Retinal pigment epithelial cell (primary cell): ENCODE measurements around the gene ZNF330.
A peak's percentile ranks its signal among the peaks of the same experiment; 100 is the strongest.
"Not testable (repeated sequence)": the region's sequence is repeated elsewhere in the genome, so short reads cannot be mapped to it uniquely, and the experiment has no call there.

Source experiments
- DNase-seq: peaks from one replicate; pipeline ENCODE4 v3.0.0-alpha.2; 2010; ENCODE audit warnings: low read depth
- H3K4me3 ChIP-seq: 2 replicates; pipeline ENCODE4 v1.5.1; 2011; ENCODE audit warnings: mild to moderate bottlenecking, low read length, control low read depth, moderate library complexity
- TF ChIP-seq, protein P1 (sequence below): conservative IDR thresholded peaks from 2 replicates; pipeline ENCODE4 v1.5.1; 2011; ENCODE audit warnings: low read depth, low read length, control low read depth, inconsistent platforms

ZNF330 gene

GRCh38 chr4:141220691-141221659 is at the start of gene ZNF330:
Gene ZNF330, plus strand, starts transcription at chr4:141220895. Its CDS starts 1,477 bp downstream, at chr4:141222372.
- TF ChIP-seq, protein P1, sequence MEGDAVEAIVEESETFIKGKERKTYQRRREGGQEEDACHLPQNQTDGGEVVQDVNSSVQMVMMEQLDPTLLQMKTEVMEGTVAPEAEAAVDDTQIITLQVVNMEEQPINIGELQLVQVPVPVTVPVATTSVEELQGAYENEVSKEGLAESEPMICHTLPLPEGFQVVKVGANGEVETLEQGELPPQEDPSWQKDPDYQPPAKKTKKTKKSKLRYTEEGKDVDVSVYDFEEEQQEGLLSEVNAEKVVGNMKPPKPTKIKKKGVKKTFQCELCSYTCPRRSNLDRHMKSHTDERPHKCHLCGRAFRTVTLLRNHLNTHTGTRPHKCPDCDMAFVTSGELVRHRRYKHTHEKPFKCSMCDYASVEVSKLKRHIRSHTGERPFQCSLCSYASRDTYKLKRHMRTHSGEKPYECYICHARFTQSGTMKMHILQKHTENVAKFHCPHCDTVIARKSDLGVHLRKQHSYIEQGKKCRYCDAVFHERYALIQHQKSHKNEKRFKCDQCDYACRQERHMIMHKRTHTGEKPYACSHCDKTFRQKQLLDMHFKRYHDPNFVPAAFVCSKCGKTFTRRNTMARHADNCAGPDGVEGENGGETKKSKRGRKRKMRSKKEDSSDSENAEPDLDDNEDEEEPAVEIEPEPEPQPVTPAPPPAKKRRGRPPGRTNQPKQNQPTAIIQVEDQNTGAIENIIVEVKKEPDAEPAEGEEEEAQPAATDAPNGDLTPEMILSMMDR = peak; percentile 40
- H3K4me3 ChIP-seq = peak within 1 kb of the TSS; percentile 94

DNA sequence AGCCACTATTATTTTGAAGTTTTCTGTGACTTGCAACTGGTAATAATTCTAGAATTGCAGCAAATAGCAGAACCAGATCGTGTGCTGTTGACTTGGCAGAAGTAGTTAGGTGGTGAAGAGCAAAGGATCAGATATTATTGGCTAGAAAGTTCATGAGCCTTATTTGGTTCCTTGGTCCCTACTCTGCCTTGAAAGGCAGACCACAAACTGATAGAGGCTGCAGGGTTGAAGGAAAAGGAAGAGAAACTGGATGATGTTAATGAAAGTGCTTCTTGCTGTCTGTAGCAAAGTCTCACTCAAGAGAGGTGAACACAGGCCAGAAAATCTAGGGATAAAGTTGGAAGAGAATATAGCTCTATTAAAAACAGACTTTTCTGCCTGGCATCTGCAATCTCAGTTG is 46.2 kb upstream of the ZNF330 start:
- DNase-seq = no peak
- TF ChIP-seq, protein P1 = no peak
- no peak overlapping the region for H3K4me3 ChIP-seq

More at GRCh38 chr4:141220691-141221659, at the start of gene ZNF330:
- DNase-seq = peak; percentile 64

GRCh38 chr4:141177171-141177570 is 43.5 kb upstream of the ZNF330 start:
- no peak for DNase-seq
- TF ChIP-seq, protein P1 = no peak
- no peak overlapping the region for H3K4me3 ChIP-seq

DNA sequence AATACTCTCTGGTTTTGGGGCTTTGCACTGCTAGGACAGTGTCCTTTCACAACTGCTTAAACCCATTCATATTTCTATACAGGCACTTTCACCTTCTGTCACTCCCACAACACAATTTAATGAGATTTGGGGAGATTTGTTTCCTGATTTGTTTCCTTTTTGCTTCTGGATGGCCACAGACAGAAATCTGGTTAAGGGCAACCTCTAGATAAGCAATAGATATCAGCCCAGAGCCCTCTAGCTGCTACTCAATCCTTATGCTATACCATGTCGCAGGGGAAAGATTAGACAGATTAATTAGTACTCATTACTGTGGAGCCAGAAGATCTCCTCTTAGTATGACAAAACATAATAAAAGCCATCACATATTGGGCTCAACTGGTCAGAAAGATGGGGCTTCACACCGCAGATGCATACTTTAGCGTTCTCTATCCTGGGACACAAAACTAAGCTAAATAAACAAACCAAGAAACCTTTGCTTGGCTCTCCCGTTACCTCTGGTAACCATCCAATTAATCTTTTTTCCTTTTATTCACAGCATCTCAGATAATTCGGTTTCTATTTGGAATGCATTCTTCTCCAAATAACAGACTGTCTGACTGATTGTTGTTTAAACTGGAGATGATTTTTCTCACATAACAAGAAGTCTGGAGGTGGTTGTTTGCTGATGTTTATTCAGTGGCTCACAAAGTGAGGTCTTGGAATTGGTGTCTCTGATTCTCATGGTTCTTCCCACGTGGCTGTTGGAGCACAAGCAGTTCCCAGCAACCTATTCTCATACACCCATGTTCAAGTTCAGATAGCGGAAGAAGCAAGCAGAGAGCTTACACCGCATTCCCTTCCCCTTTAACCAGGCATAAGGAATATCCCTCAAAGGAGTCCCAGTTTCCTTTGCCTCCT is 41.0 kb upstream of the ZNF330 start:
- TF ChIP-seq, protein P1 = no peak
- no peak overlapping the region for H3K4me3 ChIP-seq
- DNase-seq = no peak

GRCh38 chr4:141180991-141181761 is 39.5 kb upstream of the ZNF330 start:
- H3K4me3 ChIP-seq = no peak overlapping the region
- DNase-seq = no peak
- TF ChIP-seq, protein P1 = no peak

DNA sequence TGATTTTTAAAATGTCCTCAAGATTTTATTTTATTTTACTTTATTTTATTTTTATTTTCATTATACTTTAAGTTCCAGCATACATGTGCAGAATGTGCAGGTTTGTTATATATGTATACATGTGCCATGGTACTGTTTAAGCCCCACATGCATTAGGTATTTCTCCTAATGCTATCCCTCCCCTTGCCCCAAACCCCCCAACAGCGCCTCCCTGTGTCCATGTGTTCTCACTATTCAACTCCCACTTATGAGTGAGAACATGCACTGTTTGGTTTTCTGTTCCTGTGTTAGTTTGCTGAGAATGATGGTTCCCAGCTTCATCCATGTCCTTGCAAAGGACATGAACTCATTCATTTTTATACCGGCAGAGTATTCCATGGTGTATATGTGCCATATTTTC is 37.2 kb upstream of the ZNF330 start:
- H3K4me3 ChIP-seq, DNase-seq: not testable (repeated sequence)
